ENCODE measurements around the gene TM9SF4.

The TM9SF4 gene

DNA sequence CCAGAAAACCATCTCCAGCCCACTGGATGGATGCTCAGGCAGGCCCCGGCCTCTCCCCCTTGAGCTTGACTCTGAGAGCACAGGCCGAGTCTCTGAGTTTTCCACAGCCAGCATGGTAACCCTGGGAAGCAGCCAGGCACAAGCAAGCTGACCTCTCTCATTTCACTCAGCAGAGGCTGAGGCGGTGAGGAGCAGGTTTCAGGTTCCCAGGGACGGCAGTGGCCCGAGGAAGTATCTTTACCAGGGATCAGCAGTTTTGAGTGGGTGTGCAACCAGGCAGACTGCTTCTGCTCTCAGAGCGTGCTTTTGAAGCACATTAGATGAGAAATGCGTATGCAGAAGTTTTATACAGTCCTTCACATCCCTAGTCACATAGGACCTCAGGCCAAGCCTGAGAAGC is 44.8 kb upstream of the TM9SF4 start:
- no peak for TF ChIP-seq ZBTB7A (IDR thresholded peaks at IDR 0.05; ENCODE audit: low read depth)
- no peak for TF ChIP-seq CEBPB (IDR thresholded peaks at IDR 0.05)
- TF ChIP-seq, protein P1, sequence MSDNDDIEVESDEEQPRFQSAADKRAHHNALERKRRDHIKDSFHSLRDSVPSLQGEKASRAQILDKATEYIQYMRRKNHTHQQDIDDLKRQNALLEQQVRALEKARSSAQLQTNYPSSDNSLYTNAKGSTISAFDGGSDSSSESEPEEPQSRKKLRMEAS (IDR thresholded peaks at IDR 0.05) = no peak
- no peak for TF ChIP-seq EGR1 (IDR thresholded peaks at IDR 0.05)
- no peak for TF ChIP-seq NFIC (IDR thresholded peaks at IDR 0.05)
- no peak for TF ChIP-seq TEAD4 (IDR thresholded peaks at IDR 0.05)
- TF ChIP-seq TCF12 (IDR thresholded peaks at IDR 0.05; ENCODE audit: low read depth) = no peak
- TF ChIP-seq CREB1 (IDR thresholded peaks at IDR 0.05; ENCODE audit: low read depth) = no peak
- no peak for TF ChIP-seq YY1 (IDR thresholded peaks at IDR 0.05; ENCODE audit: low read depth)
- TF ChIP-seq FOXM1 (IDR thresholded peaks at IDR 0.05; ENCODE audit: borderline replicate concordance, low read depth) = no peak
- no peak for TF ChIP-seq TAF1 (IDR thresholded peaks at IDR 0.05; ENCODE audit: low read depth)
- TF ChIP-seq, protein P2, sequence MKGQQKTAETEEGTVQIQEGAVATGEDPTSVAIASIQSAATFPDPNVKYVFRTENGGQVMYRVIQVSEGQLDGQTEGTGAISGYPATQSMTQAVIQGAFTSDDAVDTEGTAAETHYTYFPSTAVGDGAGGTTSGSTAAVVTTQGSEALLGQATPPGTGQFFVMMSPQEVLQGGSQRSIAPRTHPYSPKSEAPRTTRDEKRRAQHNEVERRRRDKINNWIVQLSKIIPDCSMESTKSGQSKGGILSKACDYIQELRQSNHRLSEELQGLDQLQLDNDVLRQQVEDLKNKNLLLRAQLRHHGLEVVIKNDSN (IDR thresholded peaks at IDR 0.05) = no peak

DNA sequence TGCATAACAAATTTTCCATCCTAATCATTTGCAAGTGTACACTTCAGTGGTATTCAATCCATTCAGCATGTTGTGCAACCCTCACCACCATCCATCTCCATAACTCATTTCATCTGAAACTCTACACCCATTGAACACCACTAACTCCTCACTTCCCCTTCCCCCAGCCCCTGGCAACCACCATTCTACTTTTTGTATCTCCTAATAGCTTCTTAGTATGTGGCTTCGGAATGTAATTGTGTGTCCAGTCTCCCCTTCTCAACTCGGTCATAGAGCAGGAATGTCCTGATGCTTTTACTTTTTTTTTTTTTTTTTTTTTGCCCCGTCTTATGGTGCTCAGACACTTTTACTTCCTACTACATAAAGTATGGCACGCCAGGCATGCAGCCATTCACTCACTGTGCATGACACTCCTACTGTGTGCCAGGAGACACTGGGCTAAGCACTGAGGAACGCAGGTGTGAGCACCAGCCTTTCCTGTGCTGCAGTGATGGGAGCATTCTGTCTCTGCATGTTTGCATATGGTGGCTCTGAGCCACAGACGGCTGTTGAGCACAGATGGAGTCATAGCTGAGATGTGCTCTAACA is 42.2 kb upstream of the TM9SF4 start:
- no peak for TF ChIP-seq EGR1 (IDR thresholded peaks at IDR 0.05)
- no peak for TF ChIP-seq TAF1 (IDR thresholded peaks at IDR 0.05; ENCODE audit: low read depth)
- TF ChIP-seq RAD21 (IDR thresholded peaks at IDR 0.05; ENCODE audit: low read depth) = no peak
- no peak for TF ChIP-seq ZBTB7A (IDR thresholded peaks at IDR 0.05; ENCODE audit: low read depth)
- TF ChIP-seq, protein P2 (IDR thresholded peaks at IDR 0.05) = no peak
- no peak for TF ChIP-seq YY1 (IDR thresholded peaks at IDR 0.05; ENCODE audit: low read depth)
- TF ChIP-seq FOXM1 (IDR thresholded peaks at IDR 0.05; ENCODE audit: borderline replicate concordance, low read depth) = no peak
- TF ChIP-seq, protein P1 (IDR thresholded peaks at IDR 0.05) = no peak
- TF ChIP-seq EP300 (IDR thresholded peaks at IDR 0.05; ENCODE audit: borderline replicate concordance) = 0 out of 2 replicates have a peak, but pooled peaks have one; percentile 47
- TF ChIP-seq CREB1 (IDR thresholded peaks at IDR 0.05; ENCODE audit: low read depth) = no peak
- TF ChIP-seq, protein P3, sequence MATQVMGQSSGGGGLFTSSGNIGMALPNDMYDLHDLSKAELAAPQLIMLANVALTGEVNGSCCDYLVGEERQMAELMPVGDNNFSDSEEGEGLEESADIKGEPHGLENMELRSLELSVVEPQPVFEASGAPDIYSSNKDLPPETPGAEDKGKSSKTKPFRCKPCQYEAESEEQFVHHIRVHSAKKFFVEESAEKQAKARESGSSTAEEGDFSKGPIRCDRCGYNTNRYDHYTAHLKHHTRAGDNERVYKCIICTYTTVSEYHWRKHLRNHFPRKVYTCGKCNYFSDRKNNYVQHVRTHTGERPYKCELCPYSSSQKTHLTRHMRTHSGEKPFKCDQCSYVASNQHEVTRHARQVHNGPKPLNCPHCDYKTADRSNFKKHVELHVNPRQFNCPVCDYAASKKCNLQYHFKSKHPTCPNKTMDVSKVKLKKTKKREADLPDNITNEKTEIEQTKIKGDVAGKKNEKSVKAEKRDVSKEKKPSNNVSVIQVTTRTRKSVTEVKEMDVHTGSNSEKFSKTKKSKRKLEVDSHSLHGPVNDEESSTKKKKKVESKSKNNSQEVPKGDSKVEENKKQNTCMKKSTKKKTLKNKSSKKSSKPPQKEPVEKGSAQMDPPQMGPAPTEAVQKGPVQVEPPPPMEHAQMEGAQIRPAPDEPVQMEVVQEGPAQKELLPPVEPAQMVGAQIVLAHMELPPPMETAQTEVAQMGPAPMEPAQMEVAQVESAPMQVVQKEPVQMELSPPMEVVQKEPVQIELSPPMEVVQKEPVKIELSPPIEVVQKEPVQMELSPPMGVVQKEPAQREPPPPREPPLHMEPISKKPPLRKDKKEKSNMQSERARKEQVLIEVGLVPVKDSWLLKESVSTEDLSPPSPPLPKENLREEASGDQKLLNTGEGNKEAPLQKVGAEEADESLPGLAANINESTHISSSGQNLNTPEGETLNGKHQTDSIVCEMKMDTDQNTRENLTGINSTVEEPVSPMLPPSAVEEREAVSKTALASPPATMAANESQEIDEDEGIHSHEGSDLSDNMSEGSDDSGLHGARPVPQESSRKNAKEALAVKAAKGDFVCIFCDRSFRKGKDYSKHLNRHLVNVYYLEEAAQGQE (IDR thresholded peaks at IDR 0.05; ENCODE audit: low read depth) = no peak
- peak; percentile 51; the same call in 1 of the 2 replicates for TF ChIP-seq TCF12 (IDR thresholded peaks at IDR 0.05; ENCODE audit: low read depth)
- peak; percentile 96 for TF ChIP-seq CEBPB (IDR thresholded peaks at IDR 0.05)
- no peak for TF ChIP-seq NFIC (IDR thresholded peaks at IDR 0.05)
- peak; percentile 77 for TF ChIP-seq TEAD4 (IDR thresholded peaks at IDR 0.05)

DNA sequence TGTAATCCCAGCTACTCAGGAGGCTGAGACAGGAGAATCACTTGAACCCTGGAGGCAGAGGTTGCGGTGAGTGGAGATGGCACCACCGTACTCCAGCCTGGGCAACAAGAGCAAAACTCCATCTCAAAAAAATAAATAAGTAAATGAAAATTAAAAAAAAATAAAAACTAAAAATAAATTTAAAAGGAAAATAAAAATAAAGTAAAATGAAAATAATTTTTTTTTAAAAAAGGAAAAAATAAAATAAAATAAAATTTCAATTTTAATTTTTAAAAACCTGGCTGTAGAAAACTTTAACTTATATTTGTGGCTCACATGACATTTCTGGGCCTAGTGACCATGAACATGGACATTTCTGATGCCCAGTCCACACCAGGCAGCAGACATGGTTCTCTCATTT is 41.3 kb upstream of the TM9SF4 start:
- TF ChIP-seq RAD21 (IDR thresholded peaks at IDR 0.05; ENCODE audit: low read depth) (no peak), TCF12 (IDR thresholded peaks at IDR 0.05; ENCODE audit: low read depth) (no peak), CEBPB (IDR thresholded peaks at IDR 0.05) (no peak), FOXM1 (IDR thresholded peaks at IDR 0.05; ENCODE audit: borderline replicate concordance, low read depth) (no peak)

DNA sequence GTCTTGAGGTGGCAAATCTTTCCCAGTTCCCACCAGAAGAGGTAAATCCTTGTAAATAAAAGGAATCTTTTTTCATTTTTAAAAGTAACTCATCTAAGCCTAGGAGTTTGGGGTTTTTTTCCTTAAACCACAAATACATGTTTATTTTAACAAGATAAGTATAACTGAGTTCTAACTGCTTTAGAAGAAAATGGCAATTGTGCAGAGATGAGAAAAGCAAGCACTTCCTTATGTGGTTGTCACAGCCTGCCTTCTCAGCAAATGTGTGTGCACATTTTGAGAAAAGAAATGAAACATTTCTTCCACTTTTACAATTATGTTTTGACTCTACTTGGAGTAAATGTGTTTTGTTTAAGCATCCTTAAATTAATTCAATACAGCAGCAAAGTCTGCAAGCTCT is 39.8 kb upstream of the TM9SF4 start:
- TF ChIP-seq RAD21 (IDR thresholded peaks at IDR 0.05; ENCODE audit: low read depth) (no peak), TCF12 (IDR thresholded peaks at IDR 0.05; ENCODE audit: low read depth) (no peak), FOXM1 (IDR thresholded peaks at IDR 0.05; ENCODE audit: borderline replicate concordance, low read depth) (no peak), YY1 (IDR thresholded peaks at IDR 0.05; ENCODE audit: low read depth) (no peak), EP300 (IDR thresholded peaks at IDR 0.05; ENCODE audit: borderline replicate concordance) (no peak), EGR1 (IDR thresholded peaks at IDR 0.05) (no peak)
- TF ChIP-seq, protein P2 (IDR thresholded peaks at IDR 0.05) = no peak

DNA sequence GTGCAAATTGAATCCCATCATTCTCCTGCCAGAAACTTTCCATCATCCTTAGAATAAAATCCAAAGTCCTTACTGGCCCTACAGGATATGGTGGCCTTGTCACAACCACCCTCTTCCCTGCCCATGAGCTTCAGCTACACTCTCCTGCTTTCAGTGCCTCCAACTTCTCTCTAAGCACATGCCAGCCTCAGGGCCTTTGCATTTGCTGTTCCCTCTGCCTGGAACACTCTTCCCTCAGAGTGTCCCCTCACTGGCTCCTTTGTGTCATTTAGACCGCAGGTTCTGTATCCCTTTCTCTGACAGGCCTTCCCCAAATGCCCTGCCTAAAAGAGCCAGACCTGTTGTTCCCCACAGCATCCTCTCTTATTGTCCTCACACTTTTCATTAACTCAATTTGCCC is 39.2 kb upstream of the TM9SF4 start:
- no peak for TF ChIP-seq TCF12 (IDR thresholded peaks at IDR 0.05; ENCODE audit: low read depth)
- no peak for TF ChIP-seq ZBTB7A (IDR thresholded peaks at IDR 0.05; ENCODE audit: low read depth)
- TF ChIP-seq TEAD4 (IDR thresholded peaks at IDR 0.05) = no peak
- no peak for TF ChIP-seq NFIC (IDR thresholded peaks at IDR 0.05)
- TF ChIP-seq EGR1 (IDR thresholded peaks at IDR 0.05) = no peak
- TF ChIP-seq, protein P3 (IDR thresholded peaks at IDR 0.05; ENCODE audit: low read depth) = no peak
- TF ChIP-seq RAD21 (IDR thresholded peaks at IDR 0.05; ENCODE audit: low read depth) = no peak
- TF ChIP-seq, protein P1 (IDR thresholded peaks at IDR 0.05) = no peak
- no peak for TF ChIP-seq TAF1 (IDR thresholded peaks at IDR 0.05; ENCODE audit: low read depth)

All from Ishikawa (cell line).